Endodermal cell (in vitro differentiated cells): ENCODE data around the gene IKZF1. TPM values are rescaled to one million over a fixed set of nuclear protein-coding genes. Genes with fewer than 3 reads are reported as not detected.

Experiments
- DNase-seq: peaks from one replicate; pipeline ENCODE4 v3.0.0-alpha.2; 2017
- H3K27ac ChIP-seq: 2 replicates; pipeline ENCODE4 v1.5.1; 2013; ENCODE audit warnings: mild to moderate bottlenecking, low read depth, low read length, moderate library complexity
- H3K27me3 ChIP-seq: 2 replicates; pipeline ENCODE4 v1.6.1; 2013; ENCODE audit warnings: mild to moderate bottlenecking, low read length, moderate library complexity; ENCODE audit not compliant: insufficient read depth, control insufficient read depth, poor library complexity, severe bottlenecking
- H3K36me3 ChIP-seq: 2 replicates; pipeline ENCODE4 v1.7.0; 2013; ENCODE audit warnings: mild to moderate bottlenecking, low read length, moderate library complexity; ENCODE audit not compliant: control insufficient read depth, insufficient read depth
- H3K4me1 ChIP-seq: one replicate; pipeline ENCODE4 v1.7.0; 2013; ENCODE audit warnings: low read length; ENCODE audit not compliant: control insufficient read depth, insufficient read depth
- H3K4me3 ChIP-seq: 2 replicates; pipeline ENCODE4 v1.5.1; 2013; ENCODE audit warnings: mild to moderate bottlenecking, low read length, moderate library complexity
- H3K9ac ChIP-seq: 2 replicates; pipeline ENCODE4 v1.6.1; 2013; ENCODE audit warnings: mild to moderate bottlenecking, low read length, moderate library complexity; ENCODE audit not compliant: poor library complexity, severe bottlenecking; ENCODE audit errors: extremely low read depth
- H3K9me3 ChIP-seq: 2 replicates; pipeline ENCODE4 v1.6.1; 2013; ENCODE audit warnings: mild to moderate bottlenecking, low read length, moderate library complexity; ENCODE audit not compliant: control insufficient read depth
- H3K27ac Mint-ChIP-seq: 2 replicates; pipeline ENCODE4 v1.8.0; 2020; ENCODE audit warnings: mixed read lengths
- H3K27me3 Mint-ChIP-seq: 2 replicates; pipeline ENCODE4 v1.8.0; 2021; ENCODE audit warnings: mild to moderate bottlenecking, mixed read lengths; ENCODE audit not compliant: insufficient read depth
- H3K36me3 Mint-ChIP-seq: 2 replicates; pipeline ENCODE4 v1.8.0; 2020; ENCODE audit warnings: low read depth, mixed read lengths
- H3K4me1 Mint-ChIP-seq: 2 replicates; pipeline ENCODE4 v1.8.0; 2020; ENCODE audit warnings: mixed read lengths
- H3K4me3 Mint-ChIP-seq: 2 replicates; pipeline ENCODE4 v1.8.0; 2020; ENCODE audit warnings: mild to moderate bottlenecking, moderate library complexity, mixed read lengths
- H3K9me3 Mint-ChIP-seq: 2 replicates; pipeline ENCODE4 v1.8.0; 2020; ENCODE audit warnings: mild to moderate bottlenecking, mixed read lengths
- CTCF ChIP-seq: fragments of 200-600 bp; sonication (generic); conservative IDR thresholded peaks from 2 replicates; pipeline ENCODE4 v1.5.0; 2021; ENCODE audit warnings: antibody characterized with exemption, mild to moderate bottlenecking
- WGBS, 2 experiments: methylation state at CpG; one replicate each; pipeline versions ENCODE4 v1.1.5 to v1.1.7; 2013; ENCODE audit warnings: missing lambda C conversion rate in 2 of 2, mixed read lengths in 1 of 2; ENCODE audit not compliant: insufficient coverage in 1 of 2, insufficient read length in 1 of 2; 5-methylcytosine and 5-hydroxymethylcytosine counted together
- total RNA-seq, 2 donors: library from RNA; stranded (reverse); fragmentation: NEBNext Ultra II Directional in 1 of 2; extraction: Animal tissue kit (Norgen Biotek cat#: 25700) in 1 of 2; gene quantifications; 2 replicates in 1 of 2; 3 replicates in 1 of 2; pipeline ENCODE4 v1.2.1, GENCODE V29; 2021

IKZF1 gene
- total RNA-seq, 2 donors from 2014 or later = 0.44 to 0.55 TPM

- H3K4me3 Mint-ChIP-seq = no peak overlapping the region
- H3K27ac ChIP-seq = no peak overlapping the region
- H3K36me3 ChIP-seq = no peaks in the 10 kb centered on the region
- TF ChIP-seq CTCF = no peak
- H3K36me3 Mint-ChIP-seq = no peaks in the 10 kb centered on the region
- H3K9me3 ChIP-seq = no peaks in the 10 kb centered on the region
- no peaks in the 10 kb centered on the region for H3K4me1 ChIP-seq
- DNase-seq = no peak
- no peak overlapping the region for H3K27ac Mint-ChIP-seq
- H3K9ac ChIP-seq = no peak overlapping the region
- no peaks in the 10 kb centered on the region for H3K27me3 Mint-ChIP-seq
- WGBS, 2 experiments = 94 to 100% methylated on average over 1 to 3 of the region's 3 CpGs
- no peaks in the 10 kb centered on the region for H3K9me3 Mint-ChIP-seq
- no peaks in the 10 kb centered on the region for H3K4me1 Mint-ChIP-seq
- no peaks in the 10 kb centered on the region for H3K27me3 ChIP-seq
- H3K4me3 ChIP-seq = no peak overlapping the region
Measured at GRCh38 chr7:50284296-50284695, 20.2 kb upstream of the IKZF1 start.

GRCh38 chr7:50285269-50285668 is 19.2 kb upstream of the IKZF1 start:
- DNase-seq = no peak
- Histone ChIP-seq H3K27me3 (no peaks in the 10 kb centered on the region), H3K27ac (no peak overlapping the region), H3K4me1 (no peaks in the 10 kb centered on the region), H3K36me3 (no peaks in the 10 kb centered on the region), H3K9ac (no peak overlapping the region), H3K4me3 (no peak overlapping the region), H3K9me3 (no peaks in the 10 kb centered on the region)
- Mint-ChIP-seq H3K9me3 (no peaks in the 10 kb centered on the region), H3K36me3 (no peaks in the 10 kb centered on the region), H3K27ac (no peak overlapping the region), H3K4me1 (no peaks in the 10 kb centered on the region), H3K4me3 (no peak overlapping the region), H3K27me3 (no peaks in the 10 kb centered on the region)
- TF ChIP-seq CTCF = no peak
- WGBS, 2 experiments = 80 to 100% methylated on average over 1 to 4 of the region's 4 CpGs

GRCh38 chr7:50287129-50287528 is 17.4 kb upstream of the IKZF1 start:
- no peaks in the 10 kb centered on the region for H3K4me1 Mint-ChIP-seq
- DNase-seq = no peak
- WGBS, 2 experiments = 86% methylated on average over 1 of the region's 1 CpG; no CpG with 5 or more reads in 1 of the 2 experiments
- H3K9me3 ChIP-seq = no peaks in the 10 kb centered on the region
- H3K27me3 ChIP-seq = no peaks in the 10 kb centered on the region
- TF ChIP-seq CTCF = no peak
- no peak overlapping the region for H3K27ac Mint-ChIP-seq
- H3K9ac ChIP-seq = no peak overlapping the region
- H3K4me3 Mint-ChIP-seq = no peak overlapping the region
- H3K9me3 Mint-ChIP-seq = no peaks in the 10 kb centered on the region
- no peak overlapping the region for H3K4me3 ChIP-seq
- H3K27me3 Mint-ChIP-seq = no peaks in the 10 kb centered on the region
- no peaks in the 10 kb centered on the region for H3K36me3 Mint-ChIP-seq
- H3K36me3 ChIP-seq = no peaks in the 10 kb centered on the region
- no peak overlapping the region for H3K27ac ChIP-seq
- H3K4me1 ChIP-seq = no peaks in the 10 kb centered on the region
